ENCODE results near the gene SSH2.

GRCh38 chr17:29627951-29628350, 302.1 kb downstream of the SSH2 start:
- TF ChIP-seq CTCF (IDR thresholded peaks at IDR 0.05; ENCODE audit: poor library complexity) (no peak), EZH2 (IDR thresholded peaks at IDR 0.05; ENCODE audit: borderline replicate concordance) (no peak), EZH2phosphoT487 (IDR thresholded peaks at IDR 0.05; ENCODE audit: low read depth, severe bottlenecking, unreplicated experiment) (no peak)
